ENCODE data around the gene DRC3.

- no peak for TF ChIP-seq CTCF (conservative IDR thresholded peaks at IDR 0.05 in 1 of 2, IDR thresholded peaks at IDR 0.05 in 1 of 2; ENCODE audit: extremely low read depth in 1 of 2, insufficient read depth in 1 of 2, low read depth in 1 of 2, low read length in 2 of 2)
- no peak for TF ChIP-seq EZH2 (IDR thresholded peaks at IDR 0.05; ENCODE audit: borderline replicate concordance, low read length)
Measured at GRCh38 chr17:18000030-18000408, 27.4 kb downstream of the DRC3 start.
